ENCODE results near the gene HELQ.

The HELQ gene

DNA sequence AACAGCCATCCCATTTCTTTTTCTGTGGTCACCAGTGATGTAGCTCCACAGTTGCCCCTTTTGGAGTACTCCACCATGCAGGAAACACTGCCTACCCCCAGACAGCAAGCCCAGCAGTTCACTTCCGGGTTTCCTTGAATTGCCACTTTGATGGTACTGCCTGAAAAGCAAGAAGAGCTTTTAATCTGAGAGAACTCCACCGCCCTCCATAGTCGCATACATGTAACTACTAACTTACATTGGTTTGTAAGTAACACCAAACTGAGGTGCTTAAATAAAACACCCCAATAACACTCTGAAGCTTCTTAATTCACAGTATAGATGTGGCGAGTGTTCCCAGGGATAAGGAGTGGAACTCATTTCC is 67.3 kb downstream of the HELQ start:
- H3K9ac ChIP-seq, result no peak overlapping the region
- H4K20me1 ChIP-seq (ENCODE audit: insufficient read depth), result no peaks in the 10 kb centered on the region
- H3K4me3 ChIP-seq (IDR thresholded peaks at IDR 0.05; ENCODE audit: insufficient read depth, low read depth, low read length), result no peak overlapping the region
- no peaks in the 10 kb centered on the region for H3K36me3 ChIP-seq (ENCODE audit: insufficient read depth)
- H3K79me2 ChIP-seq (ENCODE audit: insufficient read depth, low read depth), result no peaks in the 10 kb centered on the region
- H3K4me2 ChIP-seq, result no peak overlapping the region
- no peak overlapping the region for H2AFZ ChIP-seq (ENCODE audit: low read depth)
- H3K27me3 ChIP-seq (ENCODE audit: insufficient read depth, low read depth), result no peaks in the 10 kb centered on the region
- TF ChIP-seq, protein P1, sequence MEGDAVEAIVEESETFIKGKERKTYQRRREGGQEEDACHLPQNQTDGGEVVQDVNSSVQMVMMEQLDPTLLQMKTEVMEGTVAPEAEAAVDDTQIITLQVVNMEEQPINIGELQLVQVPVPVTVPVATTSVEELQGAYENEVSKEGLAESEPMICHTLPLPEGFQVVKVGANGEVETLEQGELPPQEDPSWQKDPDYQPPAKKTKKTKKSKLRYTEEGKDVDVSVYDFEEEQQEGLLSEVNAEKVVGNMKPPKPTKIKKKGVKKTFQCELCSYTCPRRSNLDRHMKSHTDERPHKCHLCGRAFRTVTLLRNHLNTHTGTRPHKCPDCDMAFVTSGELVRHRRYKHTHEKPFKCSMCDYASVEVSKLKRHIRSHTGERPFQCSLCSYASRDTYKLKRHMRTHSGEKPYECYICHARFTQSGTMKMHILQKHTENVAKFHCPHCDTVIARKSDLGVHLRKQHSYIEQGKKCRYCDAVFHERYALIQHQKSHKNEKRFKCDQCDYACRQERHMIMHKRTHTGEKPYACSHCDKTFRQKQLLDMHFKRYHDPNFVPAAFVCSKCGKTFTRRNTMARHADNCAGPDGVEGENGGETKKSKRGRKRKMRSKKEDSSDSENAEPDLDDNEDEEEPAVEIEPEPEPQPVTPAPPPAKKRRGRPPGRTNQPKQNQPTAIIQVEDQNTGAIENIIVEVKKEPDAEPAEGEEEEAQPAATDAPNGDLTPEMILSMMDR (conservative IDR thresholded peaks at IDR 0.05; ENCODE audit: low read depth, low read length), result no peak
- no peak overlapping the region for H3K27ac ChIP-seq
- no peaks in the 10 kb centered on the region for H3K4me1 ChIP-seq (ENCODE audit: low read depth, poor library complexity, severe bottlenecking)

DNA sequence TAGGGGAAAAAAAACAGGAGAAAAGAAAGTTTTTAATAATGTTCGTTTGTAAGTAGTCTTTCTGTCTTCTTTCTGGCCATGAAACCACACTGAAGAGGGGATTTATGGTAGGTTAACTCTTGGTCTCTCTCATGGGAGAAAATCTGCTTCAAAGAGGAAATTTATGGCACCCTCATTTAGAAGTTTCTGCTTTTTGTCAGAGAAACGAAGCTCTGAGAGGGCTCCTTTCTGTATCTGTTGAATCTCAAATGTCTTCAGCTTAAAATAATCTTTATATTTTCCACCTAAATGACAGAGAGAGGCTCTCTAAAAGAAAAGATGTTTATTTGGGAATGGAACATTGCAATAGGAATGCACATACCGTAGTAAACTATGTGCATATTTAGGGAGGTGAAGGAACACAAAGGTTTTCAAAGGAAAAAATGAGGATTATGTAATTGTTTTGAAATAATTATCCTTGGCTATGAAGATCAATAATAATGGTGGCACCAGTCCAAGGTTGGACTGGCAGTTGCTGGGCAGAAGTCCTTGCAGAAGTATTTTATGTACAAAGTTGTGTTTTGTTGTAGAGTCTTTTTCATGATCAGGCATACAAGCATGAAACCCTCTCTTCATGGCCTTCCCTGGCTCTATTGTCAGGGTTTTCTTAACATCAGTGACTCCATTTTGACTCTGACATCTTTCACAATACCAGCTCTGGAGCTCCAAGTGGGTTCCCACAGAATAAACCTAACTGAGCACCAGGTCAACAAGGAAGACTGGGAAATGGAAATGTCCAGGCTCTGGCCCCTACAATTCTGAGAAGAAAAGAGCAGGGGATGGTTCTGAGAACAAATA is 67.9 kb downstream of the HELQ start:
- Histone ChIP-seq H3K36me3 (ENCODE audit: insufficient read depth) (no peaks in the 10 kb centered on the region), H3K27ac (no peak overlapping the region)

DNA sequence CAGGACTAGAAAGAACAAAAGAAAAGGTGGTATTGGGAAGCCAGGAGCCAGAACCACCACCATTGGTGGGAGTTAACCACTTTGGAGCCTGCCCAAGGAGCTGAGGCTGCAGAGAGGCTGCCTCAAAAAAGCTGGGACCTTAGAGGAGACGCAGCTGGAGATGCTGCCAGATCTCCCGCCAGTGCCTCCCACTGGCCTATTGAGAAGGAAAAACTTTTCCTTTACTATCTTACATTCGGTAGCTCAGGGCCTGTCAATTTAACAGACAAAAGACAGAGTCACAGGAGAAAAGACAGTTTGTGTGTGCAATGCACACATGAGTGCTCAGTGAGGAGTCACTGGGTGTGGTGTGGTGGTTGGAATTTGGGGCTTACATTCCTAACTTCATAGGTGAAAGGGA is 68.6 kb downstream of the HELQ start:
- H3K4me3 ChIP-seq (IDR thresholded peaks at IDR 0.05; ENCODE audit: insufficient read depth, low read depth, low read length), result no peak overlapping the region
- no peak overlapping the region for H2AFZ ChIP-seq (ENCODE audit: low read depth)
- no peak overlapping the region for H3K9ac ChIP-seq
- no peak overlapping the region for H3K4me2 ChIP-seq
- TF ChIP-seq, protein P1 (conservative IDR thresholded peaks at IDR 0.05; ENCODE audit: low read depth, low read length), result no peak
- H3K36me3 ChIP-seq (ENCODE audit: insufficient read depth), result no peaks in the 10 kb centered on the region
- H3K79me2 ChIP-seq (ENCODE audit: insufficient read depth, low read depth), result no peaks in the 10 kb centered on the region
- no peaks in the 10 kb centered on the region for H3K27me3 ChIP-seq (ENCODE audit: insufficient read depth, low read depth)
- H4K20me1 ChIP-seq (ENCODE audit: insufficient read depth), result no peaks in the 10 kb centered on the region
- peaks cover 5% of the 10 kb centered on the region for H3K4me1 ChIP-seq (ENCODE audit: low read depth, poor library complexity, severe bottlenecking)
- no peak overlapping the region for H3K27ac ChIP-seq

More for the DNA sequence above, 67.9 kb downstream of the HELQ start:
- Histone ChIP-seq H3K27me3 (ENCODE audit: insufficient read depth, low read depth) (no peaks in the 10 kb centered on the region), H2AFZ (ENCODE audit: low read depth) (no peak overlapping the region), H3K9ac (no peak overlapping the region), H3K4me2 (no peak overlapping the region), H3K79me2 (ENCODE audit: insufficient read depth, low read depth) (no peaks in the 10 kb centered on the region), H3K4me1 (ENCODE audit: low read depth, poor library complexity, severe bottlenecking) (peaks cover under 1% of the 10 kb centered on the region), H4K20me1 (ENCODE audit: insufficient read depth) (no peaks in the 10 kb centered on the region), H3K4me3 (IDR thresholded peaks at IDR 0.05; ENCODE audit: insufficient read depth, low read depth, low read length) (no peak overlapping the region)
- TF ChIP-seq, protein P1 (conservative IDR thresholded peaks at IDR 0.05; ENCODE audit: low read depth, low read length), result no peak

DNA sequence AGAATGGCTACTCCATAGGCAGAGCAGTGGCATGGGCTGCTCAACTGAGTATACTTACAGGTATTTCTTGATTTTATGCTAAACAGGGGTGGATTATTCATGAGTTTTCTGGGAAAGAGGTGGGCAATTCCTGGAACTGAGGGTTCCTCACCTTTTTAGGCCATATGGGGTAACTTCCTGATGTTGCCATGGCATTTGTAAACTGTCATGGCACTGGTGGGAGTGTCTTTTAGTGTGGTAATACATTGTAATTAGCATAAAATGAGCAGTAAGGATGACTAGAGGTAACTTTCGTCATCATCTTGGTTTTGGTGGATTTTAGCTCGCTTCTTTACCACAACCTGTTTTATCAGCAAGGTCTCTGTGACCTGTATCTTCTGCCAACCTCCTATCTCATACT is 72.8 kb downstream of the HELQ start:
- Histone ChIP-seq H3K4me2 (no peak overlapping the region), H4K20me1 (ENCODE audit: insufficient read depth) (no peaks in the 10 kb centered on the region), H3K27me3 (ENCODE audit: insufficient read depth, low read depth) (no peaks in the 10 kb centered on the region), H3K36me3 (ENCODE audit: insufficient read depth) (no peaks in the 10 kb centered on the region), H3K4me3 (IDR thresholded peaks at IDR 0.05; ENCODE audit: insufficient read depth, low read depth, low read length) (no peak overlapping the region), H3K79me2 (ENCODE audit: insufficient read depth, low read depth) (no peaks in the 10 kb centered on the region), H3K9ac (no peak overlapping the region), H2AFZ (ENCODE audit: low read depth) (peak overlapping the region; percentile 27), H3K4me1 (ENCODE audit: low read depth, poor library complexity, severe bottlenecking) (peaks cover 5% of the 10 kb centered on the region), H3K27ac (no peak overlapping the region)
- TF ChIP-seq, protein P1 (conservative IDR thresholded peaks at IDR 0.05; ENCODE audit: low read depth, low read length), result no peak
